Memory B cell (primary cell): ENCODE results near the gene CENPA.
"Not testable (repeated sequence)": the region's sequence is repeated elsewhere in the genome, so short reads cannot be mapped to it uniquely, and the experiment has no call there.

ENCODE experiments used
- ATAC-seq: fragments of 150-1000 bp; cut with Tn5 transposase; 2 replicates; pipeline ENCODE4 v1.10.0; 2021; ENCODE audit warnings: low read depth, mild to moderate bottlenecking, moderate library complexity
- DNase-seq, 2 donors: peaks; one replicate each; pipeline ENCODE4 v3.0.0; 2022; ENCODE audit warnings: low spot score in 2 of 2
- H3K27ac Mint-ChIP-seq: one replicate; pipeline ENCODE4 v1.8.0; 2022; ENCODE audit warnings: mild to moderate bottlenecking, moderate library complexity, mixed read lengths
- H3K27me3 Mint-ChIP-seq: one replicate; pipeline ENCODE4 v1.8.0; 2022; ENCODE audit warnings: mixed read lengths
- H3K36me3 Mint-ChIP-seq: one replicate; pipeline ENCODE4 v1.8.0; 2022; ENCODE audit warnings: mild to moderate bottlenecking, mixed read lengths
- H3K4me1 Mint-ChIP-seq: one replicate; pipeline ENCODE4 v1.8.0; 2022; ENCODE audit warnings: mixed read lengths
- H3K4me3 Mint-ChIP-seq: one replicate; pipeline ENCODE4 v1.8.0; 2022; ENCODE audit warnings: mild to moderate bottlenecking, moderate library complexity, mixed read lengths
- H3K9me3 Mint-ChIP-seq: one replicate; pipeline ENCODE4 v1.8.0; 2022; ENCODE audit warnings: mixed read lengths

CENPA gene

GRCh38 chr2:26754539-26754938 lies 31.3 kb upstream of the CENPA start:
- Mint-ChIP-seq H3K27ac (no peak overlapping the region), H3K9me3 (no peaks in the 10 kb centered on the region), H3K4me3 (no peak overlapping the region), H3K36me3 (peaks cover 2% of the 10 kb centered on the region), H3K27me3 (peaks cover 3% of the 10 kb centered on the region), H3K4me1 (peaks cover 14% of the 10 kb centered on the region)
- DNase-seq: no peak
- ATAC-seq: no peak

- ATAC-seq (peak; percentile 89), DNase-seq (no peak)
- H3K4me3 Mint-ChIP-seq: no peak overlapping the region
- no peak overlapping the region for H3K27ac Mint-ChIP-seq
- H3K4me1 Mint-ChIP-seq: peaks cover 10% of the 10 kb centered on the region
- peaks cover 2% of the 10 kb centered on the region for H3K36me3 Mint-ChIP-seq
- H3K27me3 Mint-ChIP-seq: peaks cover 3% of the 10 kb centered on the region
- H3K9me3 Mint-ChIP-seq: no peaks in the 10 kb centered on the region
Observed at GRCh38 chr2:26754972-26755670, 30.7 kb upstream of the CENPA start.

- H3K4me3 Mint-ChIP-seq: no peak overlapping the region
- no peak overlapping the region for H3K27ac Mint-ChIP-seq
- no peaks in the 10 kb centered on the region for H3K9me3 Mint-ChIP-seq
- DNase-seq: no peak
- peaks cover 3% of the 10 kb centered on the region for H3K27me3 Mint-ChIP-seq
- H3K4me1 Mint-ChIP-seq: peaks cover 9% of the 10 kb centered on the region
- peaks cover under 1% of the 10 kb centered on the region for H3K36me3 Mint-ChIP-seq
- ATAC-seq: no peak
Observed at GRCh38 chr2:26756337-26756736, 29.5 kb upstream of the CENPA start.

- Mint-ChIP-seq H3K27me3 (peaks cover 3% of the 10 kb centered on the region), H3K36me3 (no peaks in the 10 kb centered on the region), H3K4me1 (peaks cover 9% of the 10 kb centered on the region), H3K27ac (no peak overlapping the region), H3K4me3 (no peak overlapping the region), H3K9me3 (no peaks in the 10 kb centered on the region)
- DNase-seq (no peak), ATAC-seq (no peak)
Observed at GRCh38 chr2:26757873-26758789, 27.7 kb upstream of the CENPA start.

GRCh38 chr2:26758790-26759321 lies 27.0 kb upstream of the CENPA start:
- H3K27me3 Mint-ChIP-seq: peaks cover 3% of the 10 kb centered on the region
- H3K9me3 Mint-ChIP-seq: no peaks in the 10 kb centered on the region
- ATAC-seq (no peak), DNase-seq (no peak)
- H3K4me1 Mint-ChIP-seq: peaks cover 11% of the 10 kb centered on the region
- H3K4me3 Mint-ChIP-seq: no peak overlapping the region
- H3K36me3 Mint-ChIP-seq: no peaks in the 10 kb centered on the region
- H3K27ac Mint-ChIP-seq: no peak overlapping the region

GRCh38 chr2:26759845-26760244 lies 26.0 kb upstream of the CENPA start:
- H3K4me3 Mint-ChIP-seq: no peak overlapping the region
- H3K27ac Mint-ChIP-seq: no peak overlapping the region
- H3K27me3 Mint-ChIP-seq: peaks cover 3% of the 10 kb centered on the region
- no peaks in the 10 kb centered on the region for H3K36me3 Mint-ChIP-seq
- H3K4me1 Mint-ChIP-seq: peaks cover 14% of the 10 kb centered on the region
- DNase-seq (no peak), ATAC-seq (no peak)
- no peaks in the 10 kb centered on the region for H3K9me3 Mint-ChIP-seq

- H3K4me3 Mint-ChIP-seq, ATAC-seq: not testable (repeated sequence)
- H3K4me1 Mint-ChIP-seq: peaks cover 21% of the 10 kb centered on the region
Observed at GRCh38 chr2:26760991-26761390, 24.9 kb upstream of the CENPA start.

GRCh38 chr2:26763019-26763418 lies 22.8 kb upstream of the CENPA start:
- Mint-ChIP-seq H3K9me3 (no peaks in the 10 kb centered on the region), H3K4me1 (peaks cover 21% of the 10 kb centered on the region), H3K27ac (peak overlapping the region; percentile 90), H3K4me3 (peak overlapping the region; percentile 94), H3K27me3 (peaks cover 3% of the 10 kb centered on the region), H3K36me3 (no peaks in the 10 kb centered on the region)
- ATAC-seq: no peak
- no peak for DNase-seq

More at GRCh38 chr2:26760991-26761390, 24.9 kb upstream of the CENPA start:
- H3K36me3 Mint-ChIP-seq, H3K27ac Mint-ChIP-seq, H3K27me3 Mint-ChIP-seq, DNase-seq, H3K9me3 Mint-ChIP-seq: not testable (repeated sequence)

GRCh38 chr2:26764078-26764887 lies 21.6 kb upstream of the CENPA start, which contains the start of gene SLC35F6:
TSS of gene SLC35F6 (plus strand) at chr2:26764284. CDS start at chr2:26764350, 66 bp downstream.
- peak within 1 kb of the TSS; percentile 94 for H3K4me3 Mint-ChIP-seq
- no peaks in the 10 kb centered on the region for H3K36me3 Mint-ChIP-seq
- H3K27me3 Mint-ChIP-seq: no peaks in the 10 kb centered on the region
- H3K4me1 Mint-ChIP-seq: peaks cover 15% of the 10 kb centered on the region
- H3K27ac Mint-ChIP-seq: peak within 1 kb of the TSS; percentile 90
- DNase-seq (peak; percentile 77 to 80), ATAC-seq (peak; percentile 98)
- H3K9me3 Mint-ChIP-seq: no peaks in the 10 kb centered on the region

- no peaks in the 10 kb centered on the region for H3K9me3 Mint-ChIP-seq
- peak overlapping the region; percentile 90 for H3K27ac Mint-ChIP-seq
- H3K27me3 Mint-ChIP-seq: no peaks in the 10 kb centered on the region
- ATAC-seq (no peak), DNase-seq (no peak)
- peaks cover 15% of the 10 kb centered on the region for H3K4me1 Mint-ChIP-seq
- no peaks in the 10 kb centered on the region for H3K36me3 Mint-ChIP-seq
- peak overlapping the region; percentile 94 for H3K4me3 Mint-ChIP-seq
Observed at GRCh38 chr2:26764906-26765305, 20.9 kb upstream of the CENPA start.

GRCh38 chr2:26765475-26766200 lies 20.2 kb upstream of the CENPA start:
- Mint-ChIP-seq H3K36me3 (no peaks in the 10 kb centered on the region), H3K4me1 (peaks cover 15% of the 10 kb centered on the region), H3K9me3 (no peaks in the 10 kb centered on the region), H3K27me3 (no peaks in the 10 kb centered on the region), H3K27ac (peak overlapping the region; percentile 90), H3K4me3 (peak overlapping the region; percentile 94)
- DNase-seq: no peak
- no peak for ATAC-seq

GRCh38 chr2:26767129-26767528 lies 18.7 kb upstream of the CENPA start:
- H3K27me3 Mint-ChIP-seq: no peaks in the 10 kb centered on the region
- peaks cover 22% of the 10 kb centered on the region for H3K4me1 Mint-ChIP-seq
- no peaks in the 10 kb centered on the region for H3K36me3 Mint-ChIP-seq
- H3K4me3 Mint-ChIP-seq: no peak overlapping the region
- H3K9me3 Mint-ChIP-seq: no peaks in the 10 kb centered on the region
- no peak overlapping the region for H3K27ac Mint-ChIP-seq
- DNase-seq: no peak
- no peak for ATAC-seq

- no peaks in the 10 kb centered on the region for H3K9me3 Mint-ChIP-seq
- no peak overlapping the region for H3K4me3 Mint-ChIP-seq
- DNase-seq: no peak
- ATAC-seq: no peak
- peaks cover 24% of the 10 kb centered on the region for H3K4me1 Mint-ChIP-seq
- H3K36me3 Mint-ChIP-seq: no peaks in the 10 kb centered on the region
- no peak overlapping the region for H3K27ac Mint-ChIP-seq
- no peaks in the 10 kb centered on the region for H3K27me3 Mint-ChIP-seq
Observed at GRCh38 chr2:26767894-26768487, 17.9 kb upstream of the CENPA start.
